Measurements from ENCODE around the gene PRRC2B. TPM values are rescaled to one million over a fixed set of nuclear protein-coding genes. Genes with fewer than 3 reads are reported as not detected.
A peak's percentile ranks its signal among the peaks of the same experiment; 100 is the strongest.

The PRRC2B gene
- total RNA-seq, 1 experiment from 2014 or later = 170 TPM

- BruUV-seq (replicated peaks) = TSS peak; percentile 18
- no peak for DNase-seq (ENCODE audit: low read depth, low spot score)
- Histone ChIP-seq H3K4me3 (replicated peaks in 1 of 2; ENCODE audit: low read depth in 1 of 2, low read length in 2 of 2) (no peak overlapping the region), H3K27me3 (ENCODE audit: insufficient read depth, low read length) (no peaks in the 10 kb centered on the region), H3K4me2 (ENCODE audit: low read length) (no peak overlapping the region), H4K20me1 (ENCODE audit: insufficient read depth) (peaks cover 9% of the 10 kb centered on the region; the same call in 1 of the 2 replicates), H3K79me2 (ENCODE audit: insufficient read depth, low read length) (peaks cover 92% of the 10 kb centered on the region), H2AFZ (ENCODE audit: low read depth, low read length, poor library complexity, severe bottlenecking) (no peak overlapping the region), H3K9ac (ENCODE audit: low read length) (no peak overlapping the region), H3K36me3 (ENCODE audit: control insufficient read depth in 1 of 2, insufficient read depth in 2 of 2, low read length in 2 of 2) (peaks cover 27 to 50% of the 10 kb centered on the region in 2 experiments; a peak in 3 of 4 replicates), H3K9me3 (ENCODE audit: control insufficient read depth in 1 of 2, insufficient read depth in 1 of 2, low read depth in 1 of 2, low read length in 2 of 2) (no peaks in the 10 kb centered on the region), H3K9me2 (ENCODE audit: insufficient read depth) (no peaks in the 10 kb centered on the region), H3K4me1 (ENCODE audit: control insufficient read depth in 1 of 2, insufficient read depth in 2 of 2, low read length in 2 of 2) (no peaks in the 10 kb centered on the region), H3K27ac (ENCODE audit: low read depth, low read length) (no peak overlapping the region)
- no peak for ATAC-seq
- CTCF ChIA-PET = no interaction called here
- POLR2A ChIA-PET = no interaction called here
- intact Hi-C loops (cut with micrococcal nuclease) = no loop called here
- TF ChIP-seq, protein P1, sequence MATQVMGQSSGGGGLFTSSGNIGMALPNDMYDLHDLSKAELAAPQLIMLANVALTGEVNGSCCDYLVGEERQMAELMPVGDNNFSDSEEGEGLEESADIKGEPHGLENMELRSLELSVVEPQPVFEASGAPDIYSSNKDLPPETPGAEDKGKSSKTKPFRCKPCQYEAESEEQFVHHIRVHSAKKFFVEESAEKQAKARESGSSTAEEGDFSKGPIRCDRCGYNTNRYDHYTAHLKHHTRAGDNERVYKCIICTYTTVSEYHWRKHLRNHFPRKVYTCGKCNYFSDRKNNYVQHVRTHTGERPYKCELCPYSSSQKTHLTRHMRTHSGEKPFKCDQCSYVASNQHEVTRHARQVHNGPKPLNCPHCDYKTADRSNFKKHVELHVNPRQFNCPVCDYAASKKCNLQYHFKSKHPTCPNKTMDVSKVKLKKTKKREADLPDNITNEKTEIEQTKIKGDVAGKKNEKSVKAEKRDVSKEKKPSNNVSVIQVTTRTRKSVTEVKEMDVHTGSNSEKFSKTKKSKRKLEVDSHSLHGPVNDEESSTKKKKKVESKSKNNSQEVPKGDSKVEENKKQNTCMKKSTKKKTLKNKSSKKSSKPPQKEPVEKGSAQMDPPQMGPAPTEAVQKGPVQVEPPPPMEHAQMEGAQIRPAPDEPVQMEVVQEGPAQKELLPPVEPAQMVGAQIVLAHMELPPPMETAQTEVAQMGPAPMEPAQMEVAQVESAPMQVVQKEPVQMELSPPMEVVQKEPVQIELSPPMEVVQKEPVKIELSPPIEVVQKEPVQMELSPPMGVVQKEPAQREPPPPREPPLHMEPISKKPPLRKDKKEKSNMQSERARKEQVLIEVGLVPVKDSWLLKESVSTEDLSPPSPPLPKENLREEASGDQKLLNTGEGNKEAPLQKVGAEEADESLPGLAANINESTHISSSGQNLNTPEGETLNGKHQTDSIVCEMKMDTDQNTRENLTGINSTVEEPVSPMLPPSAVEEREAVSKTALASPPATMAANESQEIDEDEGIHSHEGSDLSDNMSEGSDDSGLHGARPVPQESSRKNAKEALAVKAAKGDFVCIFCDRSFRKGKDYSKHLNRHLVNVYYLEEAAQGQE (IDR thresholded peaks at IDR 0.05; ENCODE audit: low read depth) = no peak
- TF ChIP-seq RAD21 (IDR thresholded peaks at IDR 0.05; ENCODE audit: low read depth) (no peak), ZNF274 (IDR thresholded peaks at IDR 0.05; ENCODE audit: low read depth, low read length) (no peak), EZH2phosphoT487 (IDR thresholded peaks at IDR 0.05; ENCODE audit: borderline replicate concordance) (no peak), JUND (IDR thresholded peaks at IDR 0.05) (no peak), TCF7L2 (IDR thresholded peaks at IDR 0.05; ENCODE audit: borderline replicate concordance, extremely low read depth, insufficient read depth, insufficient read length) (no peak)
- RAD21 ChIA-PET (ENCODE audit: low non-redundant PET in 1 of 2, low total read pairs in 2 of 2, uncharacterized antibody in 2 of 2, unreplicated experiment in 2 of 2) = no interaction called here
Measured at GRCh38 chr9:131432050-131432449, 38.2 kb downstream of the PRRC2B start.

Data from HCT116 (cell line).